A673 (cell line): ENCODE measurements around the gene SLC35A3.

ENCODE experiments used
- EZH2 ChIP-seq: fragments of 200-600 bp; sonication (generic); IDR thresholded peaks from 2 replicates; pipeline ENCODE4 v1.6.1; 2017; ENCODE audit warnings: borderline replicate concordance, low read depth, mild to moderate bottlenecking, mixed read lengths, antibody characterized with exemption, low read length; ENCODE audit not compliant: poor library complexity, severe bottlenecking
- TF ChIP-seq, protein P1 (sequence below): fragments of 300-800, 200-600 bp; sonication (generic); conservative IDR thresholded peaks from 2 replicates; pipeline ENCODE4 v1.5.1; 2017; ENCODE audit warnings: low read depth, mild to moderate bottlenecking, antibody characterized with exemption, low read length, moderate library complexity, mixed read lengths

GRCh38 chr1:99936071-99936470 lies 33.7 kb upstream of the SLC35A3 start:
- TF ChIP-seq, protein P1, sequence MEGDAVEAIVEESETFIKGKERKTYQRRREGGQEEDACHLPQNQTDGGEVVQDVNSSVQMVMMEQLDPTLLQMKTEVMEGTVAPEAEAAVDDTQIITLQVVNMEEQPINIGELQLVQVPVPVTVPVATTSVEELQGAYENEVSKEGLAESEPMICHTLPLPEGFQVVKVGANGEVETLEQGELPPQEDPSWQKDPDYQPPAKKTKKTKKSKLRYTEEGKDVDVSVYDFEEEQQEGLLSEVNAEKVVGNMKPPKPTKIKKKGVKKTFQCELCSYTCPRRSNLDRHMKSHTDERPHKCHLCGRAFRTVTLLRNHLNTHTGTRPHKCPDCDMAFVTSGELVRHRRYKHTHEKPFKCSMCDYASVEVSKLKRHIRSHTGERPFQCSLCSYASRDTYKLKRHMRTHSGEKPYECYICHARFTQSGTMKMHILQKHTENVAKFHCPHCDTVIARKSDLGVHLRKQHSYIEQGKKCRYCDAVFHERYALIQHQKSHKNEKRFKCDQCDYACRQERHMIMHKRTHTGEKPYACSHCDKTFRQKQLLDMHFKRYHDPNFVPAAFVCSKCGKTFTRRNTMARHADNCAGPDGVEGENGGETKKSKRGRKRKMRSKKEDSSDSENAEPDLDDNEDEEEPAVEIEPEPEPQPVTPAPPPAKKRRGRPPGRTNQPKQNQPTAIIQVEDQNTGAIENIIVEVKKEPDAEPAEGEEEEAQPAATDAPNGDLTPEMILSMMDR = no peak
- no peak for TF ChIP-seq EZH2
